Naive B cell (primary cell): Measurements from ENCODE around the gene CA5B. TPM values are rescaled to one million over a fixed set of nuclear protein-coding genes. Genes with fewer than 3 reads are reported as not detected.
A peak's percentile ranks its signal among the peaks of the same experiment; 100 is the strongest.
"Not testable (repeated sequence)": the region's sequence is repeated elsewhere in the genome, so short reads cannot be mapped to it uniquely, and the experiment has no call there.

Experiments
- ATAC-seq, 2 donors: fragments of 150-1000 bp; cut with Tn5 transposase; 2 replicates each; pipeline ENCODE4 v1.10.0; 2021; ENCODE audit warnings: low read depth in 2 of 2, mild to moderate bottlenecking in 2 of 2, moderate library complexity in 2 of 2
- DNase-seq: peaks from one replicate; pipeline ENCODE4 v3.0.0; 2022
- H3K27ac Mint-ChIP-seq, 6 donors: one replicate each; pipeline ENCODE4 v1.8.0; 2020 to 2022; ENCODE audit warnings: mild to moderate bottlenecking in 6 of 6, mixed read lengths in 6 of 6, moderate library complexity in 5 of 6, inconsistent platforms in 2 of 6
- H3K27me3 Mint-ChIP-seq, 3 donors: one replicate each; pipeline ENCODE4 v1.8.0; 2021 to 2022; ENCODE audit warnings: mixed read lengths in 3 of 3, mild to moderate bottlenecking in 1 of 3
- H3K36me3 Mint-ChIP-seq, 2 donors: one replicate each; pipeline ENCODE4 v1.8.0; 2020 to 2022; ENCODE audit warnings: mixed read lengths in 2 of 2, inconsistent platforms in 1 of 2, mild to moderate bottlenecking in 1 of 2
- H3K4me1 Mint-ChIP-seq, 3 donors: one replicate each; pipeline ENCODE4 v1.8.0; 2020 to 2022; ENCODE audit warnings: mixed read lengths in 3 of 3, inconsistent platforms in 1 of 3, mild to moderate bottlenecking in 1 of 3, moderate library complexity in 1 of 3
- H3K4me3 Mint-ChIP-seq, 8 donors: one replicate each; pipeline ENCODE4 v1.8.0; 2020 to 2022; ENCODE audit warnings: mild to moderate bottlenecking in 8 of 8, mixed read lengths in 8 of 8, moderate library complexity in 8 of 8, inconsistent platforms in 2 of 8
- H3K9me3 Mint-ChIP-seq, 7 donors: one replicate each; pipeline ENCODE4 v1.8.0; 2020 to 2022; ENCODE audit warnings: mixed read lengths in 7 of 7, mild to moderate bottlenecking in 5 of 7, inconsistent platforms in 2 of 7, moderate library complexity in 1 of 7
- polyA plus RNA-seq, 6 donors: library from polyadenylated mRNA; unstranded; fragments of 300-500 nt; fragmentation: Illumina TruSeq; gene quantifications; one replicate each; pipeline ENCODE4 v1.2.3, GENCODE V29; 2021; ENCODE audit warnings: low read depth in 6 of 6

The CA5B gene
- polyA plus RNA-seq, 6 donors from 2014 or later, result 37.4 to 76.1 (median 56.0) TPM

GRCh38 chrX:15808254-15808653 lies 70.2 kb downstream of the CA5B start:
- Mint-ChIP-seq H3K4me3 (no peak overlapping the region), H3K9me3 (no peaks in the 10 kb centered on the region), H3K27ac (no peak overlapping the region), H3K4me1 (peaks cover 7 to 19% (median 16%) of the 10 kb centered on the region in 3 donors), H3K36me3 (peaks cover 31 to 50% of the 10 kb centered on the region in 2 donors), H3K27me3 (no peaks in the 10 kb centered on the region)
- DNase-seq (no peak), ATAC-seq (no peak)

- Mint-ChIP-seq H3K4me3 (no peak overlapping the region), H3K36me3 (peaks cover 41 to 49% of the 10 kb centered on the region in 2 donors), H3K27me3 (no peaks in the 10 kb centered on the region), H3K9me3 (no peaks in the 10 kb centered on the region), H3K4me1 (peaks cover 0 to 7% (median 1%) of the 10 kb centered on the region in 3 donors), H3K27ac (no peak overlapping the region)
- no peak for DNase-seq
- no peak for ATAC-seq
These were observed 74.3 kb downstream of the CA5B start for GRCh38 chrX:15812192-15812938.

DNA sequence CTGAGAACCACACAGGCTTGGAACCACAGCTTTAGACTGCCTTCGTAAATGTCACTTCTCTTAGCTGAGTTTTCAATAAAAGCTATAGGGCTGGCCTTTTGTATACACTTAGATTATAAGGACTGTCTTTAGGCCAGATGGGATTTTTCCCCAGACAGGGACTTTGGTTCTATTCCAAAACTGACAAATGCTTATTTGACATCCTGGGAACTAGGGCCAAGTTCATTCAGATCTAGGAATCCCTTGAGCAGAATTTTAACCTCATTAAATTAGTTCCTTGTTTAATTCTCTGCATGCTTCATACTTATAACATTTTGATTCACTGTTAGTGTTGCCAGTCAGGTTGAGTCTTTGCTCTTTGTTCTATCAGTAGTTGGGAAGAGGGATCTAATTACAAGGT lies 75.3 kb downstream of the CA5B start:
- no peaks in the 10 kb centered on the region for H3K9me3 Mint-ChIP-seq
- H3K27me3 Mint-ChIP-seq, result no peaks in the 10 kb centered on the region
- ATAC-seq (no peak), DNase-seq (no peak)
- no peak overlapping the region for H3K27ac Mint-ChIP-seq
- H3K4me1 Mint-ChIP-seq, result peaks cover 0 to 7% (median 1%) of the 10 kb centered on the region in 3 donors
- H3K36me3 Mint-ChIP-seq, result peaks cover 41 to 49% of the 10 kb centered on the region in 2 donors
- no peak overlapping the region for H3K4me3 Mint-ChIP-seq

GRCh38 chrX:15814771-15815365 lies 76.8 kb downstream of the CA5B start:
- H3K36me3 Mint-ChIP-seq, result peaks cover 35 to 44% of the 10 kb centered on the region in 2 donors
- H3K4me1 Mint-ChIP-seq, result peaks cover 0 to 7% (median 1%) of the 10 kb centered on the region in 3 donors
- peak overlapping the region in 1 of 6 donors; percentile 24 for H3K27ac Mint-ChIP-seq
- H3K27me3 Mint-ChIP-seq, result no peaks in the 10 kb centered on the region
- DNase-seq (no peak), ATAC-seq (no peak)
- no peaks in the 10 kb centered on the region for H3K9me3 Mint-ChIP-seq
- H3K4me3 Mint-ChIP-seq, result no peak overlapping the region

DNA sequence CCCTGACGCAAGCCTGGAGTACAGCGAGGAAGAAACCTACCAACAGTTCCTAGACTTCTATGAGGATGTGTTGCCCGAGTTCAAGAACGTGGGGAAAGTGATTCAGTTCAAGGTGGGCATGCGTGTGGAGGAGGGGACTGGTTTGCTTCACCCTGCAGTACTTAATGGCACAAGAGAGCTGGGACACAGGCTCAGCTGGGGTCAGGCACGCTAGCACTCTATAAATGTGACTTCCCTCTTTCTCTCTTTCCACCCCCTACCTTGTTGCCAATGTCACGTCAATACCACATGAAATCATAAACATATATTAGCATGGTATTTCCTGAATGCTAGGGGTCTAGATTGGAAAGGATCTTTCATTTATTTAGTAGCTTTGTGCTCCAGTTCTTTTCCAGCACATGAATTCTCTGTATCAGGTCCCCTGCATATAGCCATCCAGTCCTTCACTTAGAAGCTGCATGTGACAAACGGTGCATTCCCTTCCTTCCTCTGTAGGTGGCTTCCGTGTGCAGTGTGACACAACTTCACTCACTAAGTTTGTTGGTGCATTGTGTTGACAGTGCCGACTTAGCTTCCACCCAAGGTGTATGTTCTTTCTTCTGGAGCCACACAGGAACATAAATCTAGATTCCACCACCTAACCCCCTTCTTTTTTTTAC lies 77.8 kb downstream of the CA5B start:
- DNase-seq (no peak), ATAC-seq (peak; percentile 50 to 64)
- Mint-ChIP-seq H3K36me3 (peaks cover 39 to 47% of the 10 kb centered on the region in 2 donors), H3K27me3 (no peaks in the 10 kb centered on the region), H3K9me3 (no peaks in the 10 kb centered on the region), H3K27ac (no peak overlapping the region), H3K4me3 (no peak overlapping the region), H3K4me1 (peaks cover 0 to 7% (median 1%) of the 10 kb centered on the region in 3 donors)

GRCh38 chrX:15816438-15816809 lies 78.4 kb downstream of the CA5B start:
- H3K9me3 Mint-ChIP-seq, result no peaks in the 10 kb centered on the region
- H3K27ac Mint-ChIP-seq, result no peak overlapping the region
- DNase-seq (no peak), ATAC-seq (no peak)
- no peak overlapping the region for H3K4me3 Mint-ChIP-seq
- H3K4me1 Mint-ChIP-seq, result peaks cover 0 to 7% (median 1%) of the 10 kb centered on the region in 3 donors
- no peaks in the 10 kb centered on the region for H3K27me3 Mint-ChIP-seq
- H3K36me3 Mint-ChIP-seq, result peaks cover 44 to 48% of the 10 kb centered on the region in 2 donors

DNA sequence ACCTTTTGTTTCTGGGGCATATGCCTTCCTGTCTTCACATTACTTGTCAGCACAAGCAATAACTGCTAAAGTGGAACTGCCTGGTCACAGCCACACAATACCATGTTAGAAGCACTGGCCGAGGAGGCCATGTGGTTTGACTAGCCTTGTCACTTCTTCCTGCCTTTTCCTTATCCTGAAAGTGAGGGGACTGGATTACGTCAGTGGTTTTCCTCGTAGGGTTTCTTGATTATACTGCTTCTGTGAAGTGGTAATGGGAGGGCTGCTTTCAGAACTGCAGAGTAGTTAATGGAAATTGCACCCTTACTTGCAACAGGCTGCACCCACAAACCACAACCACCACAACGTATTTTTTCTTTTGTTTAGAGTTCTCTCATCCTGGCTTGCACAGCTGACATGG lies 78.8 kb downstream of the CA5B start:
- no peak overlapping the region for H3K27ac Mint-ChIP-seq
- ATAC-seq, result no peak
- H3K36me3 Mint-ChIP-seq, result peaks cover 45 to 48% of the 10 kb centered on the region in 2 donors
- peaks cover 0 to 7% (median 1%) of the 10 kb centered on the region in 3 donors for H3K4me1 Mint-ChIP-seq
- peak overlapping the region in 1 of 8 donors; percentile 52 for H3K4me3 Mint-ChIP-seq
- no peaks in the 10 kb centered on the region for H3K27me3 Mint-ChIP-seq
- H3K9me3 Mint-ChIP-seq, result no peaks in the 10 kb centered on the region
- DNase-seq, result no peak

GRCh38 chrX:15820106-15821073 lies 82.3 kb downstream of the CA5B start:
- ATAC-seq (no peak), DNase-seq (no peak)
- no peaks in the 10 kb centered on the region for H3K27me3 Mint-ChIP-seq
- no peaks in the 10 kb centered on the region for H3K9me3 Mint-ChIP-seq
- H3K36me3 Mint-ChIP-seq, result peaks cover 25 to 45% of the 10 kb centered on the region in 2 donors
- peaks cover 0 to 7% (median 1%) of the 10 kb centered on the region in 3 donors for H3K4me1 Mint-ChIP-seq
- no peak overlapping the region for H3K4me3 Mint-ChIP-seq
- H3K27ac Mint-ChIP-seq, result peak overlapping the region in 2 of 6 donors; percentile 44 to 59

DNA sequence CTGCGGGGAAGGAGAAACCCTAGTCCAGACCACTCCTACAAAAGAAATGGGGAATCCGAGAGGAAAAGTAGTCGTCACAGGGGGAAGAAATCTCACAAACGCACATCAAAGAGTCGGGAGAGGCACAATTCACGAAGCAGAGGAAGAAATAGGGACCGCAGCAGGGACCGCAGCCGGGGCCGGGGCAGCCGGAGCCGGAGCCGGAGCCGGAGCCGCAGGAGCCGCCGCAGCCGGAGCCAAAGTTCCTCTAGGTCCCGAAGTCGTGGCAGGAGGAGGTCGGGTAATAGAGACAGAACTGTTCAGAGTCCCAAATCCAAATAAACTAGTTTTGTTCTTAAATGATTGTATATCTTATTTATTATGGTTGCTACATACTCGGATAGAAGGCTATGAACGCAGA lies 84.9 kb downstream of the CA5B start:
- H3K27ac Mint-ChIP-seq, result peak overlapping the region in 3 of 6 donors; percentile 59 to 66 (median 60)
- peaks cover 21 to 29% of the 10 kb centered on the region in 2 donors for H3K36me3 Mint-ChIP-seq
- H3K27me3 Mint-ChIP-seq, result no peaks in the 10 kb centered on the region
- ATAC-seq, result no peak
- H3K4me1 Mint-ChIP-seq, result no peaks in the 10 kb centered on the region
- no peaks in the 10 kb centered on the region for H3K9me3 Mint-ChIP-seq
- DNase-seq, result no peak
- H3K4me3 Mint-ChIP-seq, result no peak overlapping the region

DNA sequence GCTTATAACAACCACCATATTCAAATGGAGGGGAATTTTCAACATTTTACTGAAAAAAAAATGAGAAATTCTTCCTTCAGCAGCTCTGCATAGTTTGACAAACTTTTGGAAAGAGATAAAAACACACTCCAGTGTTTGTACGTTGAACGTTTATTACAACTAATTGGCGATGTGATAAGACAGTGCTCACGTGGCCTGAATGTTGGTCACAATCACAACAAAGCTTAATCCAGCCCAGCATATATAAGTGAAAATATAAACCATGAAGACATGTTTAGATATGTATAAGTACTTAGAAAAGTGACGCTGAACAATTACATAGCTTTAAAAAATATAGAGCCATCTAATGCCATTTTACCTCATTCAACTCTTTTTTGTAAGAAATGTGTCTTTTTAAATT lies 87.9 kb downstream of the CA5B start:
- peak overlapping the region in 2 of 6 donors; percentile 5 to 60 for H3K27ac Mint-ChIP-seq
- H3K4me3 Mint-ChIP-seq, result no peak overlapping the region
- peaks cover 10 to 17% of the 10 kb centered on the region in 2 donors for H3K36me3 Mint-ChIP-seq
- ATAC-seq (no peak), DNase-seq (no peak)
- H3K4me1 Mint-ChIP-seq, result no peaks in the 10 kb centered on the region
- no peaks in the 10 kb centered on the region for H3K27me3 Mint-ChIP-seq
- H3K9me3 Mint-ChIP-seq, result no peaks in the 10 kb centered on the region

- H3K4me3 Mint-ChIP-seq, result no peak overlapping the region
- peak overlapping the region in 2 of 6 donors; percentile 47 to 51 for H3K27ac Mint-ChIP-seq
- no peaks in the 10 kb centered on the region for H3K9me3 Mint-ChIP-seq
- DNase-seq, result no peak
- ATAC-seq, result no peak
- H3K4me1 Mint-ChIP-seq, result peaks cover 5 to 7% (median 5%) of the 10 kb centered on the region in 3 donors
- peaks cover 0 to 10% of the 10 kb centered on the region in 2 donors for H3K36me3 Mint-ChIP-seq
- H3K27me3 Mint-ChIP-seq, result no peaks in the 10 kb centered on the region
These were observed 91.1 kb downstream of the CA5B start for GRCh38 chrX:15829217-15829616.

GRCh38 chrX:15831347-15831746 lies 93.3 kb downstream of the CA5B start:
- not testable (repeated sequence) for H3K36me3 Mint-ChIP-seq, ATAC-seq, H3K27me3 Mint-ChIP-seq, H3K27ac Mint-ChIP-seq, DNase-seq, H3K4me3 Mint-ChIP-seq, H3K9me3 Mint-ChIP-seq, H3K4me1 Mint-ChIP-seq

GRCh38 chrX:15834053-15834452 lies 96.0 kb downstream of the CA5B start:
- ATAC-seq (peak in 1 of 2 donors; percentile 60), DNase-seq (no peak)
- no peaks in the 10 kb centered on the region for H3K9me3 Mint-ChIP-seq
- H3K4me1 Mint-ChIP-seq, result peaks cover 5 to 7% (median 6%) of the 10 kb centered on the region in 3 donors
- no peaks in the 10 kb centered on the region for H3K27me3 Mint-ChIP-seq
- H3K27ac Mint-ChIP-seq, result peak overlapping the region in 4 of 6 donors; percentile 42 to 87 (median 78)
- no peaks in the 10 kb centered on the region for H3K36me3 Mint-ChIP-seq
- no peak overlapping the region for H3K4me3 Mint-ChIP-seq
